ACC112 (cell line): ENCODE results near the gene RNF38.
"Not testable (repeated sequence)": the region's sequence is repeated elsewhere in the genome, so short reads cannot be mapped to it uniquely, and the experiment has no call there.

Source experiments
- H2AFZ ChIP-seq: fragments of 200-600 bp; sonication (generic); one replicate; pipeline ENCODE4 v1.6.0; 2017; ENCODE audit warnings: antibody characterized with exemption, low read length; ENCODE audit not compliant: unreplicated experiment
- H3K27ac ChIP-seq: fragments of 200-600 bp; sonication (generic); 2 replicates; pipeline ENCODE4 v1.5.1; 2014; ENCODE audit warnings: low read depth, mild to moderate bottlenecking, antibody characterized with exemption, low read length, moderate library complexity
- H3K27me3 ChIP-seq: fragments of 200-600 bp; sonication (generic); 2 replicates; pipeline ENCODE4 v1.6.1; 2014; ENCODE audit warnings: mild to moderate bottlenecking, antibody characterized with exemption, low read length, moderate library complexity, mixed read lengths; ENCODE audit not compliant: insufficient read depth
- H3K36me3 ChIP-seq: fragments of 200-600 bp; sonication (generic); 2 replicates; pipeline ENCODE4 v1.6.1; 2016; ENCODE audit warnings: mild to moderate bottlenecking, antibody characterized with exemption, low read length, moderate library complexity, mixed read lengths; ENCODE audit not compliant: insufficient read depth
- H3K4me1 ChIP-seq: fragments of 200-600 bp; sonication (generic); one replicate; pipeline ENCODE4 v1.6.1; 2016; ENCODE audit warnings: low read length, mixed read lengths; ENCODE audit not compliant: insufficient read depth, unreplicated experiment, control insufficient read depth
- H3K4me3 ChIP-seq: fragments of 200-600 bp; sonication (generic); 2 replicates; pipeline ENCODE4 v1.5.1; 2014; ENCODE audit warnings: mild to moderate bottlenecking, low read depth, low read length
- H3K79me2 ChIP-seq: fragments of 200-600 bp; sonication (generic); one replicate; pipeline ENCODE4 v1.6.0; 2016; ENCODE audit warnings: low read length; ENCODE audit not compliant: control insufficient read depth, unreplicated experiment, insufficient read depth

Gene RNF38

GRCh38 chr9:36407122-36407723 lies 7.2 kb upstream of the RNF38 start:
- H3K4me3 ChIP-seq, result no peak overlapping the region
- no peaks in the 10 kb centered on the region for H3K4me1 ChIP-seq
- H3K79me2 ChIP-seq, result peaks cover 20% of the 10 kb centered on the region
- no peak overlapping the region for H3K27ac ChIP-seq
- H2AFZ ChIP-seq, result no peak overlapping the region
- no peaks in the 10 kb centered on the region for H3K27me3 ChIP-seq
- H3K36me3 ChIP-seq, result no peaks in the 10 kb centered on the region

GRCh38 chr9:36402536-36402935 lies 2.5 kb upstream of the RNF38 start:
- no peak overlapping the region for H3K4me3 ChIP-seq
- H2AFZ ChIP-seq, result no peak overlapping the region
- no peaks in the 10 kb centered on the region for H3K36me3 ChIP-seq
- peaks cover 19% of the 10 kb centered on the region for H3K4me1 ChIP-seq
- peaks cover 33% of the 10 kb centered on the region for H3K79me2 ChIP-seq
- no peak overlapping the region for H3K27ac ChIP-seq
- H3K27me3 ChIP-seq, result no peaks in the 10 kb centered on the region

- Histone ChIP-seq H2AFZ (no peak overlapping the region), H3K4me3 (peak overlapping the region; percentile 94; the same call in 1 of the 2 replicates), H3K4me1 (peaks cover 24% of the 10 kb centered on the region), H3K27me3 (no peaks in the 10 kb centered on the region), H3K79me2 (peaks cover 39% of the 10 kb centered on the region), H3K36me3 (no peaks in the 10 kb centered on the region), H3K27ac (no peak overlapping the region)
Measured at GRCh38 chr9:36401897-36402480, 1.9 kb upstream of the RNF38 start.

- Histone ChIP-seq H3K27ac (peak overlapping the region; percentile 53; the same call in 1 of the 2 replicates), H3K4me3 (peak overlapping the region; percentile 94), H3K36me3 (no peaks in the 10 kb centered on the region), H2AFZ (peak overlapping the region; percentile 63), H3K79me2 (peaks cover 39% of the 10 kb centered on the region), H3K4me1 (peaks cover 28% of the 10 kb centered on the region), H3K27me3 (no peaks in the 10 kb centered on the region)
Measured at GRCh38 chr9:36401164-36401740, 1.2 kb upstream of the RNF38 start.

- H3K27me3 ChIP-seq, result no peaks in the 10 kb centered on the region
- no peaks in the 10 kb centered on the region for H3K36me3 ChIP-seq
- peak overlapping the region; percentile 60 for H2AFZ ChIP-seq
- peak overlapping the region; percentile 94 for H3K4me3 ChIP-seq
- peaks cover 42% of the 10 kb centered on the region for H3K79me2 ChIP-seq
- H3K27ac ChIP-seq, result peak overlapping the region; percentile 65
- peaks cover 28% of the 10 kb centered on the region for H3K4me1 ChIP-seq
Measured at GRCh38 chr9:36400332-36401163, 479 bp upstream of the RNF38 start.

GRCh38 chr9:36398745-36399144 lies 1.3 kb downstream of the RNF38 start:
- peaks cover 57% of the 10 kb centered on the region for H3K79me2 ChIP-seq
- H3K27ac ChIP-seq, result peak overlapping the region; percentile 30
- no peak overlapping the region for H2AFZ ChIP-seq
- peak overlapping the region; percentile 70 for H3K4me3 ChIP-seq
- H3K36me3 ChIP-seq, result no peaks in the 10 kb centered on the region
- peaks cover 28% of the 10 kb centered on the region for H3K4me1 ChIP-seq
- H3K27me3 ChIP-seq, result no peaks in the 10 kb centered on the region

- no peaks in the 10 kb centered on the region for H3K27me3 ChIP-seq
- no peak overlapping the region for H3K27ac ChIP-seq
- H2AFZ ChIP-seq, result no peak overlapping the region
- H3K79me2 ChIP-seq, result peaks cover 73% of the 10 kb centered on the region
- no peaks in the 10 kb centered on the region for H3K36me3 ChIP-seq
- H3K4me3 ChIP-seq, result no peak overlapping the region
- H3K4me1 ChIP-seq, result peaks cover 26% of the 10 kb centered on the region
Measured at GRCh38 chr9:36396985-36397384, 3.1 kb downstream of the RNF38 start.

GRCh38 chr9:36392489-36392888 lies 7.6 kb downstream of the RNF38 start:
- Histone ChIP-seq H3K79me2 (peaks cover 78% of the 10 kb centered on the region), H3K27ac (no peak overlapping the region), H3K4me3 (no peak overlapping the region), H3K27me3 (no peaks in the 10 kb centered on the region), H3K36me3 (no peaks in the 10 kb centered on the region), H3K4me1 (peaks cover 17% of the 10 kb centered on the region), H2AFZ (no peak overlapping the region)

GRCh38 chr9:36389590-36389989 lies 10.5 kb downstream of the RNF38 start:
- Histone ChIP-seq H3K4me1 (peaks cover 8% of the 10 kb centered on the region), H3K27ac (no peak overlapping the region), H3K27me3 (no peaks in the 10 kb centered on the region), H2AFZ (no peak overlapping the region), H3K4me3 (no peak overlapping the region), H3K36me3 (no peaks in the 10 kb centered on the region), H3K79me2 (peaks cover 72% of the 10 kb centered on the region)

GRCh38 chr9:36386396-36386965 lies 13.6 kb downstream of the RNF38 start:
- not testable (repeated sequence) for H3K4me3 ChIP-seq, H3K36me3 ChIP-seq, H3K27me3 ChIP-seq, H3K27ac ChIP-seq, H2AFZ ChIP-seq
- peaks cover 71% of the 10 kb centered on the region for H3K79me2 ChIP-seq
- H3K4me1 ChIP-seq, result peaks cover 17% of the 10 kb centered on the region
